Coronary artery (tissue), 2 donors: ENCODE measurements around the gene TTC13.

Source experiments
- DNase-seq: peaks from one replicate; pipeline ENCODE4 v3.0.0-alpha.2; 2017; ENCODE audit warnings: low spot score
- H3K27ac ChIP-seq, 2 donors: fragments of 200-600 bp; sonication (generic); one replicate each; pipeline ENCODE4 v1.5.1; 2016 to 2019
- H3K4me3 ChIP-seq: fragments of 200-600 bp; sonication (generic); 2 replicates; pipeline ENCODE4 v1.5.1; 2016; ENCODE audit warnings: mild to moderate bottlenecking, moderate library complexity
- CTCF ChIP-seq: fragments of 200-600 bp; sonication (generic); IDR thresholded peaks from one replicate; pipeline ENCODE4 v1.5.1; 2019; ENCODE audit warnings: antibody characterized with exemption

Gene TTC13

GRCh38 chr1:230970432-230970831, 8.2 kb downstream of the TTC13 start:
- no peak for TF ChIP-seq CTCF
- Histone ChIP-seq H3K27ac (no peak overlapping the region), H3K4me3 (no peak overlapping the region)
- DNase-seq: no peak

GRCh38 chr1:230966358-230966873, 12.2 kb downstream of the TTC13 start:
- DNase-seq: no peak
- Histone ChIP-seq H3K4me3 (no peak overlapping the region), H3K27ac (no peak overlapping the region)
- no peak for TF ChIP-seq CTCF

- no peak overlapping the region for H3K4me3 ChIP-seq
- DNase-seq: no peak
- no peak for TF ChIP-seq CTCF
- no peak overlapping the region for H3K27ac ChIP-seq
These were observed 13.1 kb downstream of the TTC13 start for GRCh38 chr1:230965535-230965934.

- no peak overlapping the region for H3K27ac ChIP-seq
- DNase-seq: no peak
- TF ChIP-seq CTCF: no peak
- no peak overlapping the region for H3K4me3 ChIP-seq
These were observed 13.8 kb downstream of the TTC13 start for GRCh38 chr1:230964896-230965295.

GRCh38 chr1:230958370-230958769, 20.3 kb downstream of the TTC13 start:
- no peak overlapping the region for H3K27ac ChIP-seq
- no peak for DNase-seq
- no peak overlapping the region for H3K4me3 ChIP-seq
- TF ChIP-seq CTCF: no peak

- no peak for DNase-seq
- TF ChIP-seq CTCF: no peak
- Histone ChIP-seq H3K27ac (no peak overlapping the region), H3K4me3 (no peak overlapping the region)
These were observed 21.1 kb downstream of the TTC13 start for GRCh38 chr1:230957580-230957989.

- no peak for DNase-seq
- Histone ChIP-seq H3K27ac (no peak overlapping the region), H3K4me3 (no peak overlapping the region)
- no peak for TF ChIP-seq CTCF
These were observed 28.3 kb downstream of the TTC13 start for GRCh38 chr1:230950404-230950803.
